Colonic mucosa (tissue), 4 donors: ENCODE measurements around the gene MORN5. TPM values are rescaled to one million over a fixed set of nuclear protein-coding genes. Genes with fewer than 3 reads are reported as not detected.

ENCODE experiments used
- DNase-seq: peaks from one replicate; pipeline ENCODE4 v3.0.0-alpha.2; 2020
- H3K27ac ChIP-seq: fragments of 200-600 bp; one replicate; pipeline ENCODE4 v1.8.0; 2021
- H3K27me3 ChIP-seq: fragments of 200-600 bp; one replicate; pipeline ENCODE4 v1.8.0; 2021
- H3K36me3 ChIP-seq: fragments of 200-600 bp; one replicate; pipeline ENCODE4 v1.8.0; 2021
- H3K4me1 ChIP-seq: fragments of 200-600 bp; one replicate; pipeline ENCODE4 v1.8.0; 2021; ENCODE audit warnings: mild to moderate bottlenecking
- H3K4me3 ChIP-seq: fragments of 200-600 bp; one replicate; pipeline ENCODE4 v1.8.0; 2021
- H3K9ac ChIP-seq, 2 donors: one replicate each; pipeline ENCODE4 v1.7.0; 2013; ENCODE audit warnings: control low read depth in 2 of 2, low read depth in 2 of 2, low read length in 2 of 2
- H3K9me3 ChIP-seq: fragments of 200-600 bp; one replicate; pipeline ENCODE4 v1.8.0; 2021
- intact Hi-C: fragments of 100-400 bp; cut with DNase I; formaldehyde crosslinking; loops from one replicate; pipeline ENCODE4 v1.14.1; 2022
- total RNA-seq, 2 donors: library from RNA; stranded (reverse); fragmentation: NEBNext Ultra II Directional in 1 of 2; extraction: Animal tissue kit (Norgen Biotek cat#: 25700) in 1 of 2; gene quantifications; one replicate each; pipeline ENCODE4 v1.2.1, GENCODE V29; 2021
- TF ChIP-seq, protein P1 (sequence below): fragments of 200-600 bp; IDR thresholded peaks from one replicate; pipeline ENCODE4 v1.8.0; 2022; ENCODE audit warnings: antibody characterized with exemption, mild to moderate bottlenecking
- donor health status: healthy.
- donor health status: DM: no; HTN: no; CAD: no.
- donor health status: DM: no; HTN: no; CAD: no.

MORN5 gene
- total RNA-seq, result 1 to 10 TPM in 1 of 2 donors, not detected in 1; 7.0 TPM

DNA sequence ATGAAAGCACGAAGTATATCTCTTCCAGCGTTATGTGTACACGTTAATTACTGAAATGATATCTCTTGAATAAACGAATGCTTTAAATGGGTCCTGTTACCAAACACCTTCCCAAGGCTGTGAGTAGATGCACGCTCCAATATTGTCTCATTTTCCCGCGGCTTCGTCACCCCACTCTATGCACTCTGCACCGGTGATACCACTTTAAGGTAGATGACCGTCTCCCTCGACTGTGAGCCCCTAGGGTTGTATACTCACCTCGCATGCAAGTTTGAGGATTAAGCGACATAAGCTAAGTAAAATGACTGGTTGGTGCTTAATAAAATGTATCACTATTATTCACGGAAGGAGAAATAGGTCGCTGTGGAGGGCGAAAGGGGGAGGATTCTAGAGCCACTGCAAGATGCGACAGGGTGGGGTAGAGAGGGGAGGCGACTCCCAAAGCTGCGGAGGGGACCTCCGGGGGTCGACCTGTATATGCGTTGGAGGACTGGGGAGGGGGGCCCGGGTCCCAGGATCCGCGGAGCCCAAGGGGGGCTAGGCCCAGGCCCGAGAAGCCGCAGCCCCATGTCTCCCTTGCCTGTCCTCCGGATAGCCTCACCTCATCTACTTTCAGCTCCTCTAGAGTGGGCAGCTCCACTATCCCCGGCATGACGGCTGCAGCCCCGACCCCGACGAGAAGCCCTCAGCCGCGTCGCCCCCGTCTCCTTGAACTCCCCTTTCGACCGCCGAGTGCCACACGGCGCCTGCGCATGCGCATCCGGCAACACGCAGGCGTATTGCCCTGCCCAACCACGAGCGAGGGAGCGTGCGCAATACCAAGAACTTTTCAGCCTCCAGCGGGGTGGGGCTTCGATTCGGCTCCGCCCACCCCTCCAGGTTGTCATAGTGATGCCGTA lies at the start of gene MORN5, which contains the start of gene NDUFA8:
MORN5 (plus strand) TSS at position 883 of the 899 bp plus-strand sequence. CDS start 65 bp downstream, outside the sequence.
NDUFA8 (minus strand) TSS at position 754 of the 899 bp plus-strand sequence; CDS start at position 652, 102 bp downstream.
- TF ChIP-seq, protein P1, sequence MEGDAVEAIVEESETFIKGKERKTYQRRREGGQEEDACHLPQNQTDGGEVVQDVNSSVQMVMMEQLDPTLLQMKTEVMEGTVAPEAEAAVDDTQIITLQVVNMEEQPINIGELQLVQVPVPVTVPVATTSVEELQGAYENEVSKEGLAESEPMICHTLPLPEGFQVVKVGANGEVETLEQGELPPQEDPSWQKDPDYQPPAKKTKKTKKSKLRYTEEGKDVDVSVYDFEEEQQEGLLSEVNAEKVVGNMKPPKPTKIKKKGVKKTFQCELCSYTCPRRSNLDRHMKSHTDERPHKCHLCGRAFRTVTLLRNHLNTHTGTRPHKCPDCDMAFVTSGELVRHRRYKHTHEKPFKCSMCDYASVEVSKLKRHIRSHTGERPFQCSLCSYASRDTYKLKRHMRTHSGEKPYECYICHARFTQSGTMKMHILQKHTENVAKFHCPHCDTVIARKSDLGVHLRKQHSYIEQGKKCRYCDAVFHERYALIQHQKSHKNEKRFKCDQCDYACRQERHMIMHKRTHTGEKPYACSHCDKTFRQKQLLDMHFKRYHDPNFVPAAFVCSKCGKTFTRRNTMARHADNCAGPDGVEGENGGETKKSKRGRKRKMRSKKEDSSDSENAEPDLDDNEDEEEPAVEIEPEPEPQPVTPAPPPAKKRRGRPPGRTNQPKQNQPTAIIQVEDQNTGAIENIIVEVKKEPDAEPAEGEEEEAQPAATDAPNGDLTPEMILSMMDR, result no peak
- intact Hi-C loops, result no loop called here

DNA sequence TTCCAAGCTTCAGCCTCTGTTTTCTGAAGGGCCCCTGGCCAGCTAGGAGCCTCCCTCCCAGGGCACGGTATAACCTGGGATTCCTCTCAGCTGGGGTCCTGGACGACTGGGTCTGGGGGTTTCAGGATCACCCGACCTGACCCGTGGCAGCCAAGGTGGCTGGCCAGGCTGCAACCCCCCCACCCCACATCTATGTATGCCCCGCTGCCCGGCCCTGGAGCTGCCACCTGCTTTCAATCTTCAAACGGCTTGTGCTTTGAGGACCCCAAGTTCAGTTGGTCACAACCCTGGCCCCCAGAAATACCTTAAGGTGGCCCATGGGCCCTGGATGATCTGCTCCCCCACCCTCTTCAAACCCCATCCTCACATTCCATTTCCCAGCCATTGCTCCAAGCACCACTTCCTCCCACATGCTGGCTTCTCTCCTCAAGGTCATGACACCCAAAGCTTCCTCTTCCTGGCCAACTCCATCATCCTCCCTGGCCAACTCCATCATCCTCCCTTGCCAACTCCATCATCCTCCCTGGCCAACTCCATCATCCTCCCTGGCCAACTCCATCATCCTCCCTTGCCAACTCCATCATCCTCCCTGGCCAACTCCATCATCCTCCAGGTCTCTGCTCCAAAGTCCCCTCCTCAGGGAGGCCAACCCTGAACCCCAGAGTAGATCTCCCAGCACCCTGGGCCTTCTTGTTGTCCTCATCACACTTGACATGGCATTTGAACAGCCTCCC lies 49.4 kb upstream of the MORN5 start:
- H3K4me3 ChIP-seq, result no peak overlapping the region
- no peak overlapping the region for H3K27ac ChIP-seq
- H3K27me3 ChIP-seq, result peaks cover 4% of the 10 kb centered on the region
- TF ChIP-seq, protein P1, result no peak
- no peaks in the 10 kb centered on the region for H3K9me3 ChIP-seq
- no peak overlapping the region for H3K9ac ChIP-seq
- DNase-seq, result no peak
- intact Hi-C loops, result no loop called here
- no peaks in the 10 kb centered on the region for H3K36me3 ChIP-seq
- H3K4me1 ChIP-seq, result no peaks in the 10 kb centered on the region

More for the DNA sequence above, at the start of gene MORN5, which contains the start of gene NDUFA8:
- DNase-seq, result peak; percentile 96
- no peaks in the 10 kb centered on the region for H3K27me3 ChIP-seq
- peak within 1 kb of the TSS; percentile 96 for H3K4me3 ChIP-seq
- H3K36me3 ChIP-seq, result no peaks in the 10 kb centered on the region
- peak within 1 kb of the TSS; percentile 83 to 86 for H3K9ac ChIP-seq
- peak within 1 kb of the TSS; percentile 74 for H3K27ac ChIP-seq
- peaks cover 3% of the 10 kb centered on the region for H3K4me1 ChIP-seq
- no peaks in the 10 kb centered on the region for H3K9me3 ChIP-seq

DNA sequence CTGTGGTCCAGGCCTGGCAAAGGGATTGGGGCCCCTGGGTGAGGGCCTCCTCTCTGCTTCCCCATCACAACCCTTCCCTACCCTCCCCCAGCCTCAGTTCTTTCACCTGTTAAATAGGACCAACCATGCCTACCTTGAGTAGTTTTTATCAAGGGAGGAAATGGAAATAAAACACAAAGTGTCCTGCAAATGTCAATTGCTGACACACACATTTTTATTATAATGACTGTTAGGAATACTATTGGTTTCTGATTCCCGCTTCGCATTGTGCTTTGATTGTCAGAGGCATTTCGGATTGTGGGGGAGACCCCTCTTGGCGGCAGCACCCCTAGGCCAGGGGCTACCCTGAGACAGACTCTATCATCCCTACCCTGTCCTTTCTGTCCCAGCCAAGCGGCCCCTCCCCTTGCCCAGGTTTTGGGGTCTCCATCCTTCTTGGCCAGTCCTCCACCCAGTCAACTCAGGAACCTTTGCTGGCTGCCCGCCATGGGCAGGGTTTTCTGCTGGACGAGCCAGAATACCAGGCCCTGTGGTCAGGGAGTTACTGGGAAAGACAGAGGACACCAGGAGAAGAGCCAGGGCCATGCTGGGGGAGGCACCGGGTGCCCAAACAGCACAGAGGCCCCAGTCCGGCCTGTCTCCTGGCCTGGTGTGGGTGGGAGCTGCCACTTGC lies 48.2 kb upstream of the MORN5 start:
- Histone ChIP-seq H3K9ac (no peak overlapping the region), H3K4me1 (no peaks in the 10 kb centered on the region), H3K27ac (no peak overlapping the region), H3K9me3 (no peaks in the 10 kb centered on the region), H3K36me3 (no peaks in the 10 kb centered on the region), H3K4me3 (no peak overlapping the region), H3K27me3 (peaks cover 5% of the 10 kb centered on the region)
- TF ChIP-seq, protein P1, result no peak
- intact Hi-C loops, result no loop called here
- DNase-seq, result no peak

DNA sequence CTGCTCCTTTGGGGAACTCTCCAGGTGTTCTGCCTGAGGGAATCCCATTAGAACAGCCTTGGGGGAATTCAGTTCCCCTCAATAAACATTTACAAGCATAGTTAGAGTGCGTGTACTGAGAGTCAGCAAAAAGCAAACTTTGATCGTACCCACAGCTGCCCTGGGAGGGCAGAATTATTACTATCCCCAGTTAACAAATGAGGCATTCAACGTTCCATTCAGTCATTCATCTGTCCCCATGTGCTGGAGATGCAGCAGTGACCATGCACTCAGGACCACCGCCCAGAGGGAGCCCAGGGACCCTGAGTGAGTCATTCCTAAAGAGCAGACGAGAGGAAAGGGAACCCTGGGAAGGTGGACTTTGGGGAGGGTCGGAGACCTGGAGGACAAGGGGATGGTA lies 47.5 kb upstream of the MORN5 start:
- Histone ChIP-seq H3K9me3 (no peaks in the 10 kb centered on the region), H3K4me1 (no peaks in the 10 kb centered on the region)

More for the DNA sequence above, 47.5 kb upstream of the MORN5 start:
- Histone ChIP-seq H3K27me3 (peaks cover 5% of the 10 kb centered on the region), H3K9ac (no peak overlapping the region), H3K4me3 (no peak overlapping the region), H3K27ac (no peak overlapping the region), H3K36me3 (no peaks in the 10 kb centered on the region)
- TF ChIP-seq, protein P1, result no peak
- DNase-seq, result no peak
- intact Hi-C loops, result no loop called here
